A673 (cell line): ENCODE measurements around the gene LSR.

Source experiments
- EZH2 ChIP-seq: fragments of 200-600 bp; sonication (generic); IDR thresholded peaks from 2 replicates; pipeline ENCODE4 v1.6.1; 2017; ENCODE audit warnings: borderline replicate concordance, low read depth, mild to moderate bottlenecking, mixed read lengths, antibody characterized with exemption, low read length; ENCODE audit not compliant: poor library complexity, severe bottlenecking
- TF ChIP-seq, protein P1 (sequence below): fragments of 300-800, 200-600 bp; sonication (generic); conservative IDR thresholded peaks from 2 replicates; pipeline ENCODE4 v1.5.1; 2017; ENCODE audit warnings: low read depth, mild to moderate bottlenecking, antibody characterized with exemption, low read length, moderate library complexity, mixed read lengths

DNA sequence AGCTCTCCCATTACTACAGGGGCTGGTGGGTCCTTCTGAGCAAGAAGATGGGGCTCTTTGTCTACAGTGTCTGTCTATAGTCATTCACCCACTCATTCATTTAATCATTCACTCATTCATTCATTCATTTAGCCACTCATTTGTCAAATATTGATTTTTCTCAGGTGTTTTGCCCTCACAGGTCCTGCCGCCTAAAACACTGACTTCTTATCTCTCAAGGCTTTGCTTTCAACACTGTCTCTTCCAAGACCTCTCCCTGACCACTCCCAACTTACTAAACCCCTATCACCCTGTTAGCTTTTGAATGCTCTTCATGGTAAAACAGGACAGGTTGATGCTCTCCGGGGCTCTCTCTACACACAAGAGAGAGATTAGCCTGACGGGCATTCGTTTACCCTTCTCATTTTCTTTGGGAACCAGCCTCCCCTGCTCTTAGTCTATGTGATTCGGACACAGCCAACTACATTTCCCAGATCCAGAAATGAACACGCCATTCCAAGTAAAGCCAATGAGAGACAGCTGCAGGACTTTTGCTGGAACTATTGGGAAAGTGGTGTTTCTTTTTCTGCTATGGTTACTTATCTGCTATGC is 43.0 kb upstream of the LSR start:
- no peak for TF ChIP-seq EZH2
- TF ChIP-seq, protein P1, sequence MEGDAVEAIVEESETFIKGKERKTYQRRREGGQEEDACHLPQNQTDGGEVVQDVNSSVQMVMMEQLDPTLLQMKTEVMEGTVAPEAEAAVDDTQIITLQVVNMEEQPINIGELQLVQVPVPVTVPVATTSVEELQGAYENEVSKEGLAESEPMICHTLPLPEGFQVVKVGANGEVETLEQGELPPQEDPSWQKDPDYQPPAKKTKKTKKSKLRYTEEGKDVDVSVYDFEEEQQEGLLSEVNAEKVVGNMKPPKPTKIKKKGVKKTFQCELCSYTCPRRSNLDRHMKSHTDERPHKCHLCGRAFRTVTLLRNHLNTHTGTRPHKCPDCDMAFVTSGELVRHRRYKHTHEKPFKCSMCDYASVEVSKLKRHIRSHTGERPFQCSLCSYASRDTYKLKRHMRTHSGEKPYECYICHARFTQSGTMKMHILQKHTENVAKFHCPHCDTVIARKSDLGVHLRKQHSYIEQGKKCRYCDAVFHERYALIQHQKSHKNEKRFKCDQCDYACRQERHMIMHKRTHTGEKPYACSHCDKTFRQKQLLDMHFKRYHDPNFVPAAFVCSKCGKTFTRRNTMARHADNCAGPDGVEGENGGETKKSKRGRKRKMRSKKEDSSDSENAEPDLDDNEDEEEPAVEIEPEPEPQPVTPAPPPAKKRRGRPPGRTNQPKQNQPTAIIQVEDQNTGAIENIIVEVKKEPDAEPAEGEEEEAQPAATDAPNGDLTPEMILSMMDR: no peak
